8988T (cell line): ENCODE data around the gene NBPF3.
A peak's percentile ranks its signal among the peaks of the same experiment; 100 is the strongest.
"Not testable (repeated sequence)": the region's sequence is repeated elsewhere in the genome, so short reads cannot be mapped to it uniquely, and the experiment has no call there.

Experiments
- DNase-seq: peaks from one replicate; pipeline ENCODE4 v3.0.0; 2011

Gene NBPF3

GRCh38 chr1:21496063-21496462 is 56.1 kb downstream of the NBPF3 start:
- no peak for DNase-seq

- DNase-seq, result no peak
These were observed 56.9 kb downstream of the NBPF3 start for GRCh38 chr1:21496886-21497285.

GRCh38 chr1:21497466-21498061 is 57.6 kb downstream of the NBPF3 start:
- no peak for DNase-seq

- no peak for DNase-seq
These were observed 59.5 kb downstream of the NBPF3 start for GRCh38 chr1:21499283-21499950.

- no peak for DNase-seq
These were observed 63.9 kb downstream of the NBPF3 start for GRCh38 chr1:21503706-21504377.

- no peak for DNase-seq
These were observed 66.9 kb downstream of the NBPF3 start for GRCh38 chr1:21506804-21507203.

GRCh38 chr1:21507511-21508270 is 67.8 kb downstream of the NBPF3 start:
- no peak for DNase-seq

- DNase-seq, result peak; percentile 79
These were observed 68.8 kb downstream of the NBPF3 start for GRCh38 chr1:21508580-21509350.

GRCh38 chr1:21509351-21510112 is 69.6 kb downstream of the NBPF3 start, which contains the start of gene ALPL:
Gene ALPL (plus strand): TSS chr1:21509423. CDS start chr1:21554082, 44,659 bp downstream.
- no peak for DNase-seq

- no peak for DNase-seq
These were observed 70.2 kb downstream of the NBPF3 start for GRCh38 chr1:21510113-21510493.

GRCh38 chr1:21510885-21511578 is 71.1 kb downstream of the NBPF3 start:
- no peak for DNase-seq

- no peak for DNase-seq
These were observed 71.9 kb downstream of the NBPF3 start for GRCh38 chr1:21511579-21512522.

- no peak for DNase-seq
These were observed 74.3 kb downstream of the NBPF3 start for GRCh38 chr1:21514245-21514644.

- DNase-seq, result no peak
These were observed 77.2 kb downstream of the NBPF3 start for GRCh38 chr1:21517161-21517589.

GRCh38 chr1:21517660-21518480 is 77.9 kb downstream of the NBPF3 start:
- no peak for DNase-seq

GRCh38 chr1:21518774-21519455 is 79.0 kb downstream of the NBPF3 start:
- DNase-seq, result no peak

- not testable (repeated sequence) for DNase-seq
These were observed 79.6 kb downstream of the NBPF3 start for GRCh38 chr1:21519486-21520070.
